ENCODE measurements around the gene UBR4.

UBR4 gene

DNA sequence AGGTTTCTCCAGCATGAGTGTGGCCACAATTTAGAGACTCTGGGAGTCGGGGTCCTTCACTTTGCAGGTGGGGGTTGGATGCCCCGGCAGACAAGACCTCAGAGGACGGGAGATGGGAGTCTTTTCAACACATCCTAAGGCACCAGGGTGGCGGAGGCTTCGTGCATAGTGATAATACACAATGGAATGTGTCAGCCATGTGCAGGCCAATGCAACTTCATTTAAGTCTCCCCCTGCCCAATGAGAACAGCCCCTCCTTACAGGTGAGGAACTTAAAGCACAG is 177.7 kb downstream of the UBR4 start:
- DNase-seq, result no peak

DNA sequence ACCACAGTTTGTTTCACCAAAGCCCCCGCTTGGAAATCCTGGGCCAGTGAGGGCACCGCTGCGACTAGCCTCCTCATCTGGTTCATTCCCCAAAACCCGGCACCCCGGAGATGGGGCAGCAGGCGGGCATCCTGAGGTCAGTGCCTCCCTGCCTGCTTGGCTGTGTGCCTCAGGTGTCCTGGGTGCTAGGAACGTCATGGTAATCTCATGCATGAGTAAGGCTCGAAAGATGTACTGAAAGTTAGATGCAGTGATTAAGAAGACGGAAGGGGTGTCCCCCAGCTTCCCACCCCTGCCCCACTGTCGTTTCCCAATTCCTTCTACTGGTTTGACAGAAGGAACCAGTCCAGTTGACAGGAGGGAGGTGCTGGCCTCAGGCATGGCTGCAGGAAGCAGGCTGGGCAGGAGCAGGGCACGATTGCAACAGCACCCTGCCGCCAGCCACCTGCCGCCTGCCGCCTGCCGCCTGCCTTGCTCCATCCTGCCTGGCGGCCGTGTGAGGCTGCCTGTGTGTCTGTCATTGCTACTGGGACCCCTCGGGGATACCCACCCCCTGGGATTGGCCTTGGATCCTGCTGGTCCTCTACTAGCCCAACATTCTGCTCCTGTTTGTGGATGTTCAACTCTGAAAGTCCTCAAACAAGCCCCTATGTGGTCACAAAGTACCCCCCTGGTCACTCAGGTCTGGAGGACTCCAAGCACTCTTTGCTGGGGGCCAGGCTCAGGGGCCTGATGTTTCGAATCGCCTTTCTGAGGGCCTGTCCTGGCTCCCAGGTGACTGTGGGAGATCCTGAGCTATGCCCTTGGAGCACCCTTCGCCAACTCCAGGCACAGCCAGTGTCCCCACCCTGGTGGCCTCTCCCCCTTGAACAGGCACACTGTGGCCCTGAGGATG is 180.6 kb downstream of the UBR4 start:
- no peak for DNase-seq

DNA sequence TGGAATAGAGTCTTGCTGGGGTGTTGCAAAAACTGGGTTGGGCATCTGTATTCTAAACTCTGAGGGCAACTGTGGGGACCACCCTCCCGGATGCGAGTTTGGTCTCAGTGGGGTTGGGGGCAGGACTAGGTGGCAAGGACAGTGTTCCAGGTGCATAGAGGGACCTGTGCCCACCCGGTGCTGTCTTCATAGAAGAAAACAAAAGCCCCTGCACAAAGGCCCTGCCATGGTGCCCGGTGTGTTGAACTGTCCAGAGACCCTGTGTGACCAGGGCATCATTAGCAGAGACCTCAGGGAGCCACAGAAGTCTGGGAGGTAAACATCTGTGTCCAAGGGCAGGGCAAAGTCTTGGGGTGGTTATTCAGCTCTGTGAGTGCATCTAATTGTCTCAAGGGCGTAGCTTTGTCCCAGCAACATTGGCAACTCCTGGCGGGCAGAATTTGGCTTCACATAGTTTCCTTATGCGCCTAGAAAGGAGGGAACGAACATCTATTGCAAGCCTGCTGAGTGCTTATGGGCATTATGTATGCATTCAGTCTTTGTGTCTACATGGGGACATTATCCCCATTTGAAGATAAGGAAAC is 181.4 kb downstream of the UBR4 start:
- no peak for DNase-seq

DNA sequence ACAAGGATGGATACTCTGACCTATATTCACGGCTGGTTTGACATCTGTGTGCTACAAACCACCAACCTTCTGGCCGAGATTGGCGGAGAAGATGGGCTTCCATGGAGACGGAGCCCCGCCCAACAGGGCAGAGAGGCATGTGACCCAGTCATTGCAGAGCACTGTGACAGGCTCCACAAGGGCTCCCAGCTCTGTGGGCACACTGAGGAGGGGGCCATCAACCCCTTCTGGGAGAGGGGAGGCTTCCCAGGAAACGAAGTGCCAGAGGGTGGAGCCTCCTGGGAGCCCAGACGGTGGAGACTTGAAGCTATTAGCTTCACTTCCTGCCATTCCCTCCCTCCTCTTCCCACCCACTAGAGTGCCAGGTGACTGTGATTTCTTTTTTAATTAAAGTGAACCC is 182.0 kb downstream of the UBR4 start:
- DNase-seq, result peak; percentile 19

Data from NCI-H1436 (cell line).